Measurements from ENCODE around the gene GKN2.
"Not testable (repeated sequence)": the region's sequence is repeated elsewhere in the genome, so short reads cannot be mapped to it uniquely, and the experiment has no call there.

Gene GKN2

DNA sequence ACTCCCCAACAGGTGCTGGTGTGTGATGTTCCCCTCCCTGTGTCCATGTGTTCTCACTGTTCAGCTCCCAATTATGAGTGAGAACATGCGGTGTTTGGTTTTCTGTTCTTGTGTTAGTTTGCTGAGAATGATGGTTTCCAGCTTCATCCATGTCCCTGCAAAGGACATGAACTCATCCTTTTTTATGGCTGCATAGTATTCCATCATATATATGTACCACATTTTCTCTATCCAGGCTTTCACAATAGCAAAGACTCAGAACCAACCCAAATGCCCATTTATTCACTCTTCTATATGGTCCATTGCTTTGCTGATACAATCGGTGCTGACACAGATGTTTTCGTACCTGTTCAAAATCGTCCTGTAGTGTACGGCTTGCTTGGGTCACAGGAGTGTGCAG lies 2.7 kb upstream of the GKN2 start:
- WGBS = 97% methylated on average over 4 of the region's 5 CpGs
- not testable (repeated sequence) for H3K4me3 ChIP-seq (ENCODE audit: low read length); H3K36me3 ChIP-seq (ENCODE audit: insufficient read depth, low read length); H3K27ac ChIP-seq (ENCODE audit: low read depth, low read length); H3K9me3 ChIP-seq (ENCODE audit: insufficient read depth, low read depth, low read length); H3K27me3 ChIP-seq (ENCODE audit: insufficient read depth, low read length); H3K9ac ChIP-seq (ENCODE audit: low read depth, low read length); H3K4me1 ChIP-seq (ENCODE audit: insufficient read depth, low read length)

DNA sequence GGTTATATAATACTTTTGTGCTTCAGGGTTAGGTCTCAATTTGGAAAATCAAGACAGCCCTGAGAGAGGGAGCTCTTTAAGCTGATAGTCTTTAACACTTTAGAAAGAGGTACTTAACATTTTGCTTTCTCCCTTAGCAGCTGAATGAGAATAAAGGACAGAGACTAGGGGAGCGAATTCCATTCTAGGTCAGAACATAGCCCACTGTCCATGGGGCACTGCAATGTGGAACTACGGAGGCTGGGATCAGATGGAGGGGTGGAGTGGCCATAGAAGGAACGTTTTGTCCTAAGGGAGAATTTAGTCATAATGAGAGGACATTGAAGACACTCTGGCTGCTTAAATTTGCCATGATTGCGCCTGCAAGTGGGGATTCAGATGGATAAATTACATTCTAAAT lies 794 bp downstream of the GKN2 start:
- H3K27me3 ChIP-seq (ENCODE audit: insufficient read depth, low read length) = no peaks in the 10 kb centered on the region
- no peaks in the 10 kb centered on the region for H3K4me1 ChIP-seq (ENCODE audit: insufficient read depth, low read length)
- no peaks in the 10 kb centered on the region for H3K36me3 ChIP-seq (ENCODE audit: insufficient read depth, low read length)
- H3K9me3 ChIP-seq (ENCODE audit: insufficient read depth, low read depth, low read length) = no peaks in the 10 kb centered on the region
- H3K9ac ChIP-seq (ENCODE audit: low read depth, low read length) = no peak overlapping the region
- no peak overlapping the region for H3K4me3 ChIP-seq (ENCODE audit: low read length)
- no peak overlapping the region for H3K27ac ChIP-seq (ENCODE audit: low read depth, low read length)
- 61% methylated on average over 4 of the region's 4 CpGs for WGBS

DNA sequence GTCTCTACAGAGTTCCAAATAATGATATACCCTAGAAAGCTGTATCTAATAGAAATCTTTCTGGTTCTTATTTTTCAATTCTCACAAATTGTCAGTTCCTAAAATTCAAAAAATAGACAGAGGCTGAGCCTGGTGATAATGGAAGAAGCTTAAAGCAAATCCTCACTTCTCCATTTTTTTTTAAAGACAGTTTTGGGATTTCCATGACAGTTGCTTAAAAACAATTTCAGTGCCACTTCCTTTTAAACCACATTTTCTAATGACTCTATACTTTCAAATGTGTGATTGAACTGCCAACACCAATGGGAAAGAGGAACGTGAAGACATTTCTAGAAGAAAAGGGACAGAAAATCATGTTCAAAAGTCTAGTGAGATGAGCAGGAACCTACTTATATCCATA lies 4.0 kb downstream of the GKN2 start:
- no peak overlapping the region for H3K27ac ChIP-seq (ENCODE audit: low read depth, low read length)
- H3K27me3 ChIP-seq (ENCODE audit: insufficient read depth, low read length) = no peaks in the 10 kb centered on the region
- no peak overlapping the region for H3K9ac ChIP-seq (ENCODE audit: low read depth, low read length)
- 90% methylated on average over 1 of the region's 1 CpG for WGBS
- H3K9me3 ChIP-seq (ENCODE audit: insufficient read depth, low read depth, low read length) = no peaks in the 10 kb centered on the region
- no peak overlapping the region for H3K4me3 ChIP-seq (ENCODE audit: low read length)
- H3K4me1 ChIP-seq (ENCODE audit: insufficient read depth, low read length) = peaks cover 3% of the 10 kb centered on the region; the same call in 1 of the 2 replicates
- H3K36me3 ChIP-seq (ENCODE audit: insufficient read depth, low read length) = no peaks in the 10 kb centered on the region

DNA sequence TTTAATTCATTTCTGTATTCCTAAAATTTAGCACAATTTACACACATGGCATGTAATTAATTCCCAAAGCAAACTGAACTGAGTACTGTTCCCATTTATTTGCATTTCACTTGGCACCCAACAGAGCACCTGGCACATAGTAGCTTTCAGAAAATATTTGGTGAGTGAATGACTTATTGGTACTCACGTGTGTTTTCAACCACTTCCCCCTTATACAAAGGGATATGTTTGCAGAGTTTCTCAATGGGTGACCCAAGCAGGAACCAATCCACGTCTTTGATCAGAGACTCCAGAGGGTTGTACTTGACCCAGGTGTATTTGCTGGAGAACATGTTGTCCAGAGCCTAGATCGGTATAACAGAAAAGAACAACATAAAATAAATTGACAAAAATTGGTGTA lies 6.6 kb downstream of the GKN2 start:
- Histone ChIP-seq H3K36me3 (ENCODE audit: insufficient read depth, low read length) (no peaks in the 10 kb centered on the region), H3K27ac (ENCODE audit: low read depth, low read length) (no peak overlapping the region)
- WGBS = 85% methylated on average over 1 of the region's 3 CpGs

DNA sequence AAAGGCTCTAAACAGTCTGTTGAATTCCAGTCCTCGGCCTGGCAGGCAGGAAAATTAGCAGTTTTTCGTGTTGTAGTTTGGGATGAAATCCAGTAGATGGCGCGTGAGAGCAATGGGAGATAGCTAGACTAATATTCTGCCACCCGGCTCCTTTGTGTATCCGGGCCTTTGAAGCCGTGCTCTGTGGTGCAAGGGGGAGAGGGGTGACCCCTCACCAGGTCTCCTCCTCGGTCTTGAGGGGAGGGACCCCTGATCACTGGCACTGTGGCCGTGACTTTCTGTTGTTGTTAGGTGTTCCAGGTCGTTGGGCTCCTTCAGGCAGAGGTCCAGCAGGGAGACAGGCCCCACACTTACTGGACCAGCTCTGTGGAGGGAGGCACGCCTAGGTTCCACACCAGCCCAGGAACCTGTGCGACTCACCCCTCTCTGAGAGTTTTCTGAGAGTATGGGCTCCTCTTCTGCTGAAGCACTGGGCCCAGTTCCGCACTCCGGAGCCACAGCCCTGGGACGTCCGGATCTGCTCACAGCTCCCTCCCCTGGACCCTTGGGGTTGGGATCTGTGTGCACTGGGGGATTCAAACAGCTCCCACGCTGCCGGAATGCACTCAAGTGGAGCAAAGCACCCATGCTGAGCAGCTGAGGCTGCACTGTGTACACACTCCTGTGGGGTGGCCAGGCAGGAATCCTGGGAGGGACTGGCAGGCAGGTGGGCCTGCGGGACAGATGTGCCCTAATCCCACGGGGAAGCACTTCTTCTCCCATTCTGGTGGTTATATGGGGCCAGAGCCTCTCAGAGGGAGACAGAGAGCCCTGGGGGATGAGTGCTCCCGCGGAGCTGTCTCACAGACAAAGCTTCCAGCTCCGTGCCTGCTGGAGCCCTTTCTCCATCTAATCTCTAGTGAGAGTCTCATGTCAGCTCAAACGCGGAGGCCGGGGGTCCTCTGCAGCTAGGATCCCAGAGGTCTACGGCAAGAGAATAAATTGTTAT lies 8.8 kb downstream of the GKN2 start:
- H3K9me3 ChIP-seq (ENCODE audit: insufficient read depth, low read depth, low read length) = no peaks in the 10 kb centered on the region
- H3K27me3 ChIP-seq (ENCODE audit: insufficient read depth, low read length) = no peaks in the 10 kb centered on the region
- WGBS = 26% methylated on average over 27 of the region's 27 CpGs
- peak overlapping the region; percentile 79 for H3K9ac ChIP-seq (ENCODE audit: low read depth, low read length)
- peak overlapping the region; percentile 69 for H3K4me3 ChIP-seq (ENCODE audit: low read length)
- no peaks in the 10 kb centered on the region for H3K36me3 ChIP-seq (ENCODE audit: insufficient read depth, low read length)
- H3K27ac ChIP-seq (ENCODE audit: low read depth, low read length) = no peak overlapping the region
- peaks cover 3% of the 10 kb centered on the region; the same call in 1 of the 2 replicates for H3K4me1 ChIP-seq (ENCODE audit: insufficient read depth, low read length)

More for the DNA sequence above, 6.6 kb downstream of the GKN2 start:
- no peaks in the 10 kb centered on the region for H3K27me3 ChIP-seq (ENCODE audit: insufficient read depth, low read length)
- H3K4me1 ChIP-seq (ENCODE audit: insufficient read depth, low read length) = peaks cover 3% of the 10 kb centered on the region; the same call in 1 of the 2 replicates
- H3K4me3 ChIP-seq (ENCODE audit: low read length) = no peak overlapping the region
- no peaks in the 10 kb centered on the region for H3K9me3 ChIP-seq (ENCODE audit: insufficient read depth, low read depth, low read length)
- H3K9ac ChIP-seq (ENCODE audit: low read depth, low read length) = no peak overlapping the region

DNA sequence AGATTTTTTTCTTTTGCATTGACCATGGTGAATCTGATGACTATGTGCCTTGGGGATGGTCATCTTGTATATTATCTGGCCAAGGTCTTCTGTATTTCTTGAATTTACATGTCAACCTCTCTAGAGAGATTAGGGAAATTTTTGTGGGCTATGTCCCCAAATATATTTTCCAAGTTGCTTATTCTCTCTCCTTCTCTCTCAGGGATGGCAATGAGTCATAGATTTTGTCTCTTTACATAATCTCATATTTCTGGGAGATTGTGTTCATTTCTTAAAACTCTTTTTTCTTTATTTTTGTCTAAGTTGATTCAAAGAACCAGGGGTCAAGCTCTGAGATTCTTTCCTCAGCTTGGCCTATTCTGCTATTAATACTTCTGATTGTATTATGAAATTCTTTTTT lies 9.9 kb downstream of the GKN2 start:
- Histone ChIP-seq H3K27me3 (ENCODE audit: insufficient read depth, low read length) (no peaks in the 10 kb centered on the region), H3K4me3 (ENCODE audit: low read length) (no peak overlapping the region), H3K9ac (ENCODE audit: low read depth, low read length) (no peak overlapping the region), H3K27ac (ENCODE audit: low read depth, low read length) (no peak overlapping the region), H3K36me3 (ENCODE audit: insufficient read depth, low read length) (no peaks in the 10 kb centered on the region), H3K9me3 (ENCODE audit: insufficient read depth, low read depth, low read length) (no peaks in the 10 kb centered on the region), H3K4me1 (ENCODE audit: insufficient read depth, low read length) (peaks cover 3% of the 10 kb centered on the region; the same call in 1 of the 2 replicates)

DNA sequence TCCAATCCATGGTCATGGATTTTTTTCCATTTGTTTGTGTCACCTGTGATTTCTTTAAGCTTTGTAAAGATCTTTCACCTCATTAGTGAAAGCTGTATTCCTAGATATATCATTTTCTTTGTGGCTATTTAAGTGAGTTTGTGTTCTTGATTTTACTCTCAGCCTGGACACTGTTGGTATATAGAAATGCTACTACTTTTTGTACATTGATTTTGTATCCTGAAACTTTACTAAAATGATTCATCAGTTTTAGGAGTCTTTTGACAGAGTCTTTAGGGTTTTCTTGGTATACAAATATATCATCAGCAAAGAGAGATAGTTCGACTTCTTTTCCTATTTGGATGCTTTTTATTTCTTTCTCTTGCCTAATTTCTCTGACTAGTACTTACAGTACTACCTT lies 12.3 kb downstream of the GKN2 start:
- no peak overlapping the region for H3K27ac ChIP-seq (ENCODE audit: low read depth, low read length)
- no CpG with 5 or more reads among the region's 1 CpG for WGBS
- no peaks in the 10 kb centered on the region for H3K36me3 ChIP-seq (ENCODE audit: insufficient read depth, low read length)
- H3K9me3 ChIP-seq (ENCODE audit: insufficient read depth, low read depth, low read length) = no peaks in the 10 kb centered on the region
- peaks cover 3% of the 10 kb centered on the region; the same call in 1 of the 2 replicates for H3K4me1 ChIP-seq (ENCODE audit: insufficient read depth, low read length)
- H3K4me3 ChIP-seq (ENCODE audit: low read length) = no peak overlapping the region
- no peaks in the 10 kb centered on the region for H3K27me3 ChIP-seq (ENCODE audit: insufficient read depth, low read length)
- no peak overlapping the region for H3K9ac ChIP-seq (ENCODE audit: low read depth, low read length)

DNA sequence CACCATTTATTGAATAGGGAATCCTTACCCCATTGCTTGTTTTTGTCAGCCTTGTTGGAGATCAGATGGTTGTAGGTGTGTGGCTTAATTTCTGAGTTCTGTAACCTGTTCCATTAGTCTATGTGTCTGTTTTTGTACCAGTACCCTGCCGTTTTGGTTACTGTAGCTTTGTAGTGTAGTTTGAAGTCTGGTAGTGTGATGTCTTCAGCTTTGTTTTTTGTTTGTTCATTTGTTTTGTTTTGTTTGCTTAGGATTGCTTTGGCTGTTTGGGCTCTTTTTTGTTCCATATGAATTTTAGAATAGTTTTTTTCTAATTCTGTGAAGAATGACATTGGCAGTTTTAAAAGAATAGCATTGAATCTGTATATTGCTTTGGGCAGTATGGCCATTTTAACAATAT lies 12.7 kb downstream of the GKN2 start:
- Histone ChIP-seq H3K9ac (ENCODE audit: low read depth, low read length) (no peak overlapping the region), H3K9me3 (ENCODE audit: insufficient read depth, low read depth, low read length) (no peaks in the 10 kb centered on the region), H3K4me1 (ENCODE audit: insufficient read depth, low read length) (peaks cover 3% of the 10 kb centered on the region; the same call in 1 of the 2 replicates), H3K36me3 (ENCODE audit: insufficient read depth, low read length) (no peaks in the 10 kb centered on the region), H3K27me3 (ENCODE audit: insufficient read depth, low read length) (no peaks in the 10 kb centered on the region), H3K4me3 (ENCODE audit: low read length) (no peak overlapping the region), H3K27ac (ENCODE audit: low read depth, low read length) (no peak overlapping the region)
- WGBS = 92% methylated on average over 1 of the region's 1 CpG

DNA sequence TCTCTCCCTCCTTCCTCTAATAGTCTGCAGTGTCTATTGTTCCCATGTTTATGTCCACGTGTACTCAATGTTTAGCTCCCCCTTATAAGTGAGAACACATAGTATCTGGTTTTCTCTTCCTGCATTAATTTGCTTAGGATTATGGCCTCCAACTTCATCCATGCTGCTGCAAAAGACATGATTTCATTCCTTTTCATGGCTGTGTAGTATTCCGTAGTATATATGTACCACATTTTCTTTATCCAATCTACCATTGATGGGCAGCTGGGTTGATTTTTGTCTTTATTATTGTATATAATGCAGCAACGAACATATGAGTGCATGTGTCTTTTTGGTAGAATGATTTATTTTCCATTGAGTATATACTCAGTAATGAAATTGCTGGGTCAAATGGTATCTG lies 13.8 kb downstream of the GKN2 start:
- H3K27ac ChIP-seq (ENCODE audit: low read depth, low read length) = no peak overlapping the region
- no peak overlapping the region for H3K9ac ChIP-seq (ENCODE audit: low read depth, low read length)
- H3K9me3 ChIP-seq (ENCODE audit: insufficient read depth, low read depth, low read length) = no peaks in the 10 kb centered on the region
- no peaks in the 10 kb centered on the region for H3K36me3 ChIP-seq (ENCODE audit: insufficient read depth, low read length)
- no peak overlapping the region for H3K4me3 ChIP-seq (ENCODE audit: low read length)
- no peaks in the 10 kb centered on the region for H3K27me3 ChIP-seq (ENCODE audit: insufficient read depth, low read length)
- no peaks in the 10 kb centered on the region for H3K4me1 ChIP-seq (ENCODE audit: insufficient read depth, low read length)
- WGBS = 86% methylated on average over 2 of the region's 3 CpGs

DNA sequence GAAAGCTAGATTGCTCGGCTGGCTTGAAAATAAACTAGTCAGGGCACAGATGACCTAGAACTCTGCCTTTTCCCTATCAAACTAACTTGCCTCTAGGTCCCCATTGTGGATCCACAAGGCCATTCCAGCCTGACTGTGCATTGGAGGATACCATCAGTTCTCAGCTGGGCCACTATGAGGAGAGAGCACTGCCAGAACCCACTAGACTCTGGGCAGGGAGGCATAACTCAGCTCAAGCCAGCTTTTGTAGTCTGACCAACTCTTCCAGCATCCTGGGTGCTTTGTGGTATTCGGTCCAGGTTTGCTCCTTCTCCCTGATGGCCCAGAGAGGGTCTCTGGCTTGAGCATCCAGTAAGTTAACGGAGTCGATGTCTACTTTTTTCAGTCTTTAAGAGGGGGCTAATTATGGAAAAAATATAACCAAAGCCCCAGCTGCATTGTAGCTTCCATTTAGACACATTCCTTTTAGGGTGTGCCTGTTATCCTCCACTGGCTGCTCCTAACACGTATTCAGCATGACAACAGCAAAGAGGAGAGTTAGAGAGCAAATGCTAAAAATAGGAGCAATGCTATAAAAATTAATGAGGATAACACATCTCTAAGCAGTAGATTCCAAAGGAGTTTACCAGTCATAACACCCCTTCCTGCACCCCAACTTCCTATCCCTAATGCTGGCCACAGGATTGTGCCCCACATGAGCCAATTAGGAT lies 15.2 kb downstream of the GKN2 start:
- no peaks in the 10 kb centered on the region for H3K9me3 ChIP-seq (ENCODE audit: insufficient read depth, low read depth, low read length)
- H3K4me1 ChIP-seq (ENCODE audit: insufficient read depth, low read length) = no peaks in the 10 kb centered on the region
- no peak overlapping the region for H3K4me3 ChIP-seq (ENCODE audit: low read length)
- H3K27me3 ChIP-seq (ENCODE audit: insufficient read depth, low read length) = no peaks in the 10 kb centered on the region
- H3K9ac ChIP-seq (ENCODE audit: low read depth, low read length) = no peak overlapping the region
- 98% methylated on average over 5 of the region's 5 CpGs for WGBS
- H3K36me3 ChIP-seq (ENCODE audit: insufficient read depth, low read length) = no peaks in the 10 kb centered on the region
- no peak overlapping the region for H3K27ac ChIP-seq (ENCODE audit: low read depth, low read length)

DNA sequence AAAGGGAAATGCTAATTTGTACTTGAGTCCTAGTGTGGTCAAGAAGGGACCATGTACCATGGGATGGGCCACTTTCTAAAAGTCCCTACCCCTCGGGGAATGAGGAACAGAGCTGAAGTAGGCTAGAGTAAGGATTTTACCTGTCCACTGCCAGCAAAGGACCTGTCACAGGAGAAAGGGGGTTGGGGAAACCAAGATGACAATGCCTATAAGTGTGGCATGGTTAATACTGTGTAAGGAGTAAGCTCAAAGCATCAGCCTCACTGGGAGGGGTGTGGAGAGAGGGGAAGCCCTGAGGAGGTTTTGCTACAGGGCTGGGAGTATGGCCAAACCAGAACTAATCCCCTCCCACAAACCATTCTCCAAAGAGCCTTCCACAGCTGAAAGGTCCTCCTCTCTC lies 15.8 kb downstream of the GKN2 start:
- no peak overlapping the region for H3K27ac ChIP-seq (ENCODE audit: low read depth, low read length)
- 96% methylated on average over 1 of the region's 1 CpG for WGBS
- H3K27me3 ChIP-seq (ENCODE audit: insufficient read depth, low read length) = no peaks in the 10 kb centered on the region
- H3K36me3 ChIP-seq (ENCODE audit: insufficient read depth, low read length) = no peaks in the 10 kb centered on the region
- no peak overlapping the region for H3K9ac ChIP-seq (ENCODE audit: low read depth, low read length)
- no peaks in the 10 kb centered on the region for H3K4me1 ChIP-seq (ENCODE audit: insufficient read depth, low read length)
- H3K4me3 ChIP-seq (ENCODE audit: low read length) = no peak overlapping the region
- H3K9me3 ChIP-seq (ENCODE audit: insufficient read depth, low read depth, low read length) = no peaks in the 10 kb centered on the region

All from HUES64 (cell line).